GM12891 (cell line): ENCODE results near the gene SP140. TPM values are rescaled to one million over a fixed set of nuclear protein-coding genes. Genes with fewer than 3 reads are reported as not detected.

Experiments used
- DNase-seq: peaks from one replicate; pipeline ENCODE4 v3.0.0; 2011; ENCODE audit warnings: low spot score; ENCODE audit not compliant: insufficient read length
- FAIRE-seq: peaks from 2 replicates; lab custom pipeline; 2011; peaks lifted over from hg19 to GRCh38; lab: Jason Lieb, UNC
- PAX5 ChIP-seq: IDR thresholded peaks from 2 replicates; pipeline ENCODE4 v1.6.1; 2011; ENCODE audit warnings: low read length, moderate library complexity, mild to moderate bottlenecking; ENCODE audit not compliant: insufficient read depth, severe bottlenecking
- POLR2A ChIP-seq: IDR thresholded peaks from 2 replicates; pipeline ENCODE4 v1.6.1; 2011; ENCODE audit warnings: low read depth, low read length, control low read depth
- POLR2AphosphoS5 ChIP-seq: IDR thresholded peaks from 2 replicates; pipeline ENCODE4 v1.6.1; 2011; ENCODE audit warnings: low read depth, low read length, control low read depth
- POU2F2 ChIP-seq: IDR thresholded peaks from 2 replicates; pipeline ENCODE4 v1.6.1; 2011; ENCODE audit warnings: low read depth, mild to moderate bottlenecking, control low read depth, low read length, moderate library complexity
- SPI1 ChIP-seq: IDR thresholded peaks from 2 replicates; pipeline ENCODE4 v1.6.1; 2011; ENCODE audit warnings: low read depth, low read length, control low read depth
- TAF1 ChIP-seq: IDR thresholded peaks from 2 replicates; pipeline ENCODE4 v1.6.1; 2011; ENCODE audit warnings: low read depth, low read length, control low read depth
- polyA plus RNA-seq: library from polyadenylated mRNA; unstranded; fragments of >200 nt; gene quantifications from one replicate; pipeline ENCODE4 v1.2.1, GENCODE V29; 2012; ENCODE audit warnings: low read depth, missing spikeins, inconsistent platforms; ENCODE audit not compliant: missing spikeins

The SP140 gene
- 54.9 TPM for polyA plus RNA-seq

DNA sequence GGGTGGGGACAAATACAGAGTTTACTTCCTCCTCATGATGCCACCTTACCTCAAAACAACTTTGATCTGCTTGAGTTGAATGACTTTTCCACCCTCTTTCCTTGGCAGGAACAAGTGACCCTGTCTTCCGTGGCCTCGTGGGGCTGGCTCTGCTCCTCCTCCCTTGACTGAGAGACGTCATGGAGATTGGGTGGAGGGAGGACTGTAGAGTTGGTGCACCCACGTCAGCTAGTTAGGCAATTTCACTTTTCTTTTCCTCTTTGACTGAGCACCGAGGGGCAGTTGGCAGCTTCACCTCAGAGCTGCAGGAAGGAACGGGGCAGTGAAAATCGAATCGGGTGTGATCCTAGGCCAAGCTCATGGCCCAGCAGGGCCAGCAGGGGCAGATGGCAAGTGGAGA, at the start of gene SP140:
Gene SP140, plus strand, starts transcription at position 251 of the 400 bp plus-strand sequence. Its CDS starts 109 bp downstream, at position 360.
- TF ChIP-seq PAX5, result no peak
- no peak for TF ChIP-seq SPI1
- peak; percentile 94 for TF ChIP-seq POLR2A
- TF ChIP-seq POLR2AphosphoS5, result peak; percentile 95
- peak; percentile 70 for TF ChIP-seq POU2F2
- TF ChIP-seq TAF1, result peak; percentile 91
- FAIRE-seq (peak; percentile 99), DNase-seq (no peak)

DNA sequence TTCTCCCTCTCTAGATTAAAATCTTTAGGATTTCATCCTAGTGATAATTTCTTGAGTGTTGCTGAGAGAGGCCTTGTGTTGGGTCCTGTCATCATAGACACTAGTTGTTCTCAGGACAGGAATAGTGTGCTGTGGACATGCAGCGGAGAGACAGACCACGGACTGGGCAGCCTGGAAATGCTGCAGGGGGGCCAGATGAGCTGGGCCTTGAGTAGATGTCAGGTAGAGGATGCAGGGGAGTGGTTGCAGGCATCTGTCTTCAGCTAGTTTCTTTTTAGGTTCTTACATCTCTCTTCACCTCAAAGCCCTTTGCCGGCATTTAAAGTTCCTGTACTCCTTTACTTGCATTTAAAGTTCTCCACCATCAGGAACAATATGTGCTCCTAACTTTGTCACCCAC, 48.5 kb upstream of the SP140 start:
- no peak for FAIRE-seq
- no peak for TF ChIP-seq POLR2AphosphoS5
- TF ChIP-seq PAX5, result no peak
- TF ChIP-seq TAF1, result no peak
- no peak for TF ChIP-seq POU2F2
- TF ChIP-seq POLR2A, result no peak
- no peak for TF ChIP-seq SPI1

DNA sequence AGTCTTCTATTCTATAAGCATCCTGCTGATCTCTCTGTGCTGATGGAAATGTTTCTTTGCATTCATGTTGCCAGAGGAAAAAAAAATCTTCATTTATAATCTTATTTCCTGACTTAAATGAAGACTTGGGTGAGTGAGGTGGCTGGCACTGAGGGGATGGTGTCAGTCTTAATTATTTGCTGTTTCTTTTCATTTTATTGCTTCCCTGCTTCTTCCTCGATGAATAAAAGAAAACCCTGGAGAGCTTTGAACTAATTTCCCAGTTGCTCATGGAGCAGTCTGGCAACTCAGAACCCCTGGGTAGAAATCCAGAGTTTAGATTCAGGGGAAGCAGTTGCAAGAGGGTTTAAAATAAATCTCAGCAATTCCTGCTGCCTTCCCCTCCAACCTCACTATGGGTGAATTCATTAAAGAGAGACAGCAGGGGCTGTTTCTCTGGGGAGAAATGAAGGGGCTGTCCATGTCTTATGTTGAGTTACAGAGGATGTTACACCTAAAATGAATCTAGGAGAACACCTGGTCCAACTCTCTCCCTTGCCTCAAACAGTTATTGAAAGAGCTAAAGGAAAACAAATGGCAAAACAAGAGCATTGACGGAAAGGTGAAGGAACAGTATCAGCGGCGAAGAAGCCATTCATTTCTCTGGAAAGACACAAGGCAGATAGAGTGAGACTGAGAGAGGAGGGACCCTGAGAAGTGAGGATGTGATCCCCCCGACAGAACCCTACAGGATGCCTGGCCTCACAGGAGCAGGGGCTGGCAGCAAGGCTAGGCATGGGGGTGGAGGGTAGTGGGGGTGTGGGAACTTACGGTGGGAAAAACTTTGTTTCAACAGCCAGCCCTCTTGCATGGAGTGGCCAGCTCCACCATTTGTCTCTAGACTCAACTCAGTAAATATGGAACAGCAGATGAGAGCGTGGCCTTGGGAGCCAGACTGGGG, 46.7 kb upstream of the SP140 start:
- no peak for FAIRE-seq
- no peak for DNase-seq
- no peak for TF ChIP-seq POLR2AphosphoS5
- no peak for TF ChIP-seq SPI1
- no peak for TF ChIP-seq POU2F2
- no peak for TF ChIP-seq POLR2A
- no peak for TF ChIP-seq PAX5
- no peak for TF ChIP-seq TAF1

More for the DNA sequence above, 48.5 kb upstream of the SP140 start:
- no peak for DNase-seq

DNA sequence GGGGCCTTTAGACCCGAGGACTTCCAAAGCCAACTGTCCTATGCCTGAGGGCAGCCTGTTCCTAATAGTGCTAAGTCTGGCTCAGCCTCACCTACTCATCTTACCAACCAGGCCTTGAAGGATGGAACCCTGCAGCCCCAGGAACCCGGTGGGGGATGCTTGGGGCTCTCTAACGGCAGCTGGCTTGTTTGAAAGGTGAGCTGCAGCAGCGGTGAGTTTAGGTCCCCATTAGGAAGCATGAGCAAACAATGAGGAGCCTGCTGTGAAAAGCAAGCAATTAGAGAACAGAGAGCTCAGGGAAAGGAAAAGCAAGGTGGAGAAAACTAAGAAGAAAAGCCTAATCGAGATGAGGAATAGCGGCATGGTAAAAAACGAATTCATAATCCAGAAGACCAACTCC, 45.6 kb upstream of the SP140 start:
- FAIRE-seq (no peak), DNase-seq (no peak)
- TF ChIP-seq POLR2A (no peak), POLR2AphosphoS5 (no peak), SPI1 (no peak), PAX5 (no peak), TAF1 (no peak), POU2F2 (no peak)

DNA sequence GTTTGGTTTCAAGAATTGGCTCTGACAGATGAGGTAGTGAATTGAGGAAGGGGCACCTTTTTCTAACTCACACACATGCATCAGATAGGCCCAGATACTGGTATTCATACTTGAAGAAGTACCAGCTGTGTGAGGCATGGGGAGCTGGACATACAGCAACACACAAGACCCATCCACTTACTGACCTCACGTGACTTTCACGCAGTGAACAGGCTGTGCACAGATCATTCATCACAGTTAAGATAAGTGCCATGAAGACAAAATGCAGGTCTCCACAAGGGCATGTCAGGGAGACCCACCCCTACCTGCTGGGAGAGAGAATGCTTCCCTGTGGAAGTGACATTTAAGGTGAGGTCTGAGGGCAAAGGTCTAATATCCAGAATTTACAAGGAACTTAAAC, 44.3 kb upstream of the SP140 start:
- no peak for DNase-seq
- no peak for FAIRE-seq
- TF ChIP-seq PAX5 (no peak), TAF1 (no peak), POU2F2 (no peak), POLR2AphosphoS5 (no peak), POLR2A (no peak), SPI1 (no peak)

DNA sequence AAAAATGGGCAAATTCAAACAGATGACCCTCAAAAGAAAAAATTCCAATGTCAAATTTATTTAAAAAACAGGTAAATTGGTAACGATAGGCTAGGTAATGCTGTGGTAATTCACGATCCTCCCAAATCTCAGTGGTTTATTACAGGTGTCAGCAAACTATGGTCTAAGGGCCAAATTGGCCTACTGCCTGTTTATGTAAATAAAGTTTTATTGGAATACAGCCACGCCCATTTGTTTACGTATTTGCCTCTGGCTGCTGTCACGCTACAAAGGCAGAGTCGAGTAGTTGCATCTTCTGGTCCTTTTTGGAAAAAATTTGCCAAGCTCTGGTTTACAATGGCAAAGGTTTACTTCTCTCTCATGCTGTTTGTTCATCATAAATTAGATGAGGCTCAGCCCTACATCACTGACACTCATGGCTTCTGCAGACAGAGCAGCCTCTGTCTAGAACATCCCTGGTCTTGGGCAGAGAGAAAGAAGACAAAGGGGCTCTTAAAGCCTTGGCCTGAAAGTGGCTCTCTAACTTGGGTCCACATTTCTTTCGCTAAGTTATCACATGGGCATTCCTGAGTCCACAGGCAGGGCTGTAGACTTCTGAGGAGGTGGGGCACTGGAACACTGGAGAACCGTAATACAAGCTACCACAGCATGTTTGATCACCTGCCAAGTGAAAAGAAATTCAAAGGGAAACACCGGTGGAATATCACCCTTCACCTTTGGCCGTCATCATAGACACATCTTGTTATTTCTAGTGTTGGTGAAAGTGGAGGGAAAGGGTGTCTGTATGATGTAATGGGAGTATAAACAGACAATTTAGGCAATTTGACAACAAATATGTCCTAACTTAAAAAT, 40.6 kb upstream of the SP140 start:
- TF ChIP-seq TAF1 (no peak), SPI1 (no peak), POU2F2 (no peak), POLR2AphosphoS5 (no peak), PAX5 (no peak), POLR2A (no peak)
- DNase-seq (no peak), FAIRE-seq (no peak)

DNA sequence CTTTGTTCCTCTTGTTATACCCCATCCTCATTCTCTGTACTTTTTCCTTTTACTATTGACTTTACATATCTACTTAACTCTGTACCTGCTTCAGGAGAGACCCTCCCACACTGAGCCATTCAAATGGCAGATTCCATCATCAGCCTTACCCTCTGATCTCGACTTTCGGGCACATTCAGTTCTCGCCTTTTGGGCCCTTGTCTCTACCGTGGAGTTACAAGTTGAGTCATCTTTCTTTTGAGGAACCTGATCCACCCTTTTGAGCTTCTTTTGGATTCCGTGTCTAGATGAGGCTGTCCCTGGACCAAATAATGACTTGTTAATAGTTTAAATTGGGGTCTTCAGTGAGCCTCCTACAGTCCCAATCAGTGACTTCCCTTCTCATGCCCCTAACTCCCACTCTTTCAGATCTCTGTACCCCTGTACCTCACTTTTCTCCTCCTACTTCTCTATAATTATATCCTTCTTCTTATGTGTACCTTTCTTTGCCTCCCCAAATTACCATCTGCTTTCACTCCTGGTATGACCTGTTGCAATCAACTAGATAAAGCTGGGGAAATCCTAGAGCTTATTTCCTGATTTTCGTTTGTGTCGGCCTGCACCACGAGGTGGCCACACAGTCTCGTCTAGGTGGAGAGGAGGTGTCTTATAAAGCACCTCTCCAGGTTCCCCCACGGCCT, 23.0 kb upstream of the SP140 start:
- no peak for TF ChIP-seq TAF1
- peak; percentile 33; the same call in 1 of the 2 replicates for TF ChIP-seq SPI1
- no peak for TF ChIP-seq POLR2A
- TF ChIP-seq POLR2AphosphoS5, result peak; percentile 64
- TF ChIP-seq POU2F2, result 0 out of 2 replicates have a peak, but pooled peaks have one; percentile 15
- no peak for DNase-seq
- no peak for FAIRE-seq

DNA sequence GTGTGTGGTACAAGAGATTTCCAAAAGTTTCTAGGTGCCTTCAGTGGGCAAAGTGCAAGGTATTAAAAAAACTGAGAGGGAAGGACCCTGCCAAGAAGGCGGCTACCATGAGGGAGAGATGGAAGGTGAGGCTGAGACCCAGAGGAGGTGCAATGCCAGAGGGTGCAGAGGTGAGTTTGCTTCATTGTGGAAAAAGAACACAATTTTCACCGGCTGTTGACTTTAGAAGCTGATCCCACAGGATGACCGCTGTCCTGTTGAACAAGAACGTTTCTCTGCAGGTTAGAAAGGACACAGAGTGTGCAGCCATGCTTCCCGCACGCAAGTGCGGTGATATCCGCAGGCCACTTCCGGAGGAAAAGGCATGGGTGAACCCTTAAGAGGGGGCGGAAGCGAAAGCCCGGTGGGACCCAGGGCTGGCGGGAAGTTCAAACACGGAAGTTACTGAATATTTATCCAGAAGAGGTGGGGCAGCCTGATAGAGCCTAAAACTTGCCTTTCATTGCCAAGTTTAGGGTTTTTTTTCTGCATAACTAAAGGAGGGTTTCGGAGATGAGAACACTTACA, 22.3 kb upstream of the SP140 start:
- DNase-seq (no peak), FAIRE-seq (peak; percentile 95)
- TF ChIP-seq TAF1, result no peak
- TF ChIP-seq POLR2AphosphoS5, result no peak
- TF ChIP-seq POLR2A, result no peak
- peak; percentile 67 for TF ChIP-seq SPI1
- peak; percentile 64; the same call in 1 of the 2 replicates for TF ChIP-seq POU2F2
- peak; percentile 67 for TF ChIP-seq PAX5

DNA sequence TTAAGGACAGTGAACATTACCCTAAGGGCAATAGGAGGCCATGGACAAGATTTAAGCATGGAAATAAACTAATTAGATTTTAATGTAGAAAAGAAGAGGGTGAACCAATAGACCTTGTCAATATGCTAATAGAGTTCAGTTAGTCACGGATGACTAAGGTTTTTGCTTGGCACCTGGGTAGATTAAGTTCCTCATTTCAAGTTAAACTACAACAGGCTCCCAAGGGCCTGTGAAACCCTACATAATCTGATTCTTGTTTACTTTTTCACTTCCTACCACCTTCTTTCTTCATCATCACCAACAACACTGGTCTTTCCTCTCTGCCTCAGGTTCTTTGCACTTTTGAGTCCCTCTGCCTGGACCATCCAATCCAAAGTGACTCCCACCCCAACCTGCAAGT, 20.5 kb upstream of the SP140 start:
- TF ChIP-seq POU2F2 (no peak), POLR2A (no peak), PAX5 (no peak), SPI1 (peak; percentile 76), TAF1 (no peak)
- peak; percentile 94 for FAIRE-seq
- no peak for DNase-seq

DNA sequence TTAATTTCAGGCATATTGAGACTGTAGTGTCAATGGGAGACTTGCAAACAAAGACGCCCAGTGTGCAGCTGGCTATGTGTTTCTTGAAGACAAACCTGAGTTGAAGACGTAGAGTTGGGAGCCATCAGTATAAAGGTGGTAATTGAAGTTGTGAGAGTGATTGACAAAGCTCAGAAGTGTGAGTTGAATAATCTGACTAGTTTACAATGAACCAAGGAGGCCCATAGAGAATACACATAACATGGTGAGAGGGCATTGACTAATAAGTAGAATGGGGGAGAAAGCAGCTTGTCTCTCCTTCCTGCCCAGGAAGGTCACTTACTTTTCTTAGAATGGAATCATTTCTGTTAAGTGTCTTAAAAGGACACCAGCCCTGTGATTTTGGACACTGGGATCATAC, 19.8 kb upstream of the SP140 start:
- FAIRE-seq (no peak), DNase-seq (no peak)
- no peak for TF ChIP-seq SPI1
- TF ChIP-seq POLR2A, result no peak
- no peak for TF ChIP-seq PAX5
- no peak for TF ChIP-seq POLR2AphosphoS5
- no peak for TF ChIP-seq POU2F2
- TF ChIP-seq TAF1, result no peak
